Stimulated activated CD4-positive, alpha-beta T cell treated with anti-CD3 and anti-CD28 coated beads, TNF-alpha, amount 100 ng/mL, for 4 hours (primary cell): Measurements from ENCODE around the gene SRRM4.
"Not testable (repeated sequence)": the region's sequence is repeated elsewhere in the genome, so short reads cannot be mapped to it uniquely, and the experiment has no call there.

Experiments used
- DNase-seq, 3 experiments: peaks; one replicate each; pipeline ENCODE4 v3.0.0-alpha.2; 2020; ENCODE audit warnings: low read depth in 3 of 3

SRRM4 gene

DNA sequence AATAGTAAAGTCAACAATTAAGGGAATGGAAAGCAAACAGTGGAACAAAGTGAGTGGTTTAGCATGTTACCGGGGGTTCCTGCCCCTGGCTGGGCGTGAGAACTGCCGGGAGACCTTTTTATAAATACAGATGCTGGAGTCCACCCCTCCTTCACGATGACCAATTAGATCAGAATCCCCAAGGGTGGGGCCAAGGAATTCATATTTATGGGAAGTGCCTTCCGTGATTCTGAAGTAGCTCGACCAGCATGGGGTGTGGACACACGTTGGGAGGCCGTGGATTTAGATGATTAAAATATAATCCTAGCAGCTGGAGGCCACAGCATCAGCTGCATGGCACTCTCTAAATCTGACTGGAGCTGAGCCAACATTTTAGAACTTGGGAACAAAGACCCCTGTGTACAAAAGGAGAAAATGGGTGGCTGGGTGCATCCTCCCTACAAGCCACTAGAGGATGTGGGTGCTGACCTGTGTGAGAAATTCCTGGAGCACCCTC, 87.9 kb downstream of the SRRM4 start:
- no peak for DNase-seq

DNA sequence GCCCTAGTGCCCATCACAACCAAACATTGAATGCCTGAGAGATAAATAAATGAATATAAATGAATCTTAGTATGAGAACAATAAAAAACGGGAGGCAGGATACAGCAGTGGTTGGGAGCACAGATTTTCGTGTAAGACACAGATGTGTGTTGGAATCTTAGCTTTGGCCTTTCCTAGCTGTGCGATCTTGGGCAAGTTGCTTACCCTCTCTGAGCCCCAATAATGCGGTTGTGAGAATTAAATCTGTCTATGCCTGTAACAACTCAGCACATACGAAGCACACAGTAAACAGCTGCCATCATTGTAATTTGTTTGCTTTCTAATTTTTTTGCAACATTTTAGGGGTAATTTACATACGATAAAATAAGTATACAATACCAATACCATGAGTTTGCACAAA, 89.8 kb downstream of the SRRM4 start:
- no peak for DNase-seq

DNA sequence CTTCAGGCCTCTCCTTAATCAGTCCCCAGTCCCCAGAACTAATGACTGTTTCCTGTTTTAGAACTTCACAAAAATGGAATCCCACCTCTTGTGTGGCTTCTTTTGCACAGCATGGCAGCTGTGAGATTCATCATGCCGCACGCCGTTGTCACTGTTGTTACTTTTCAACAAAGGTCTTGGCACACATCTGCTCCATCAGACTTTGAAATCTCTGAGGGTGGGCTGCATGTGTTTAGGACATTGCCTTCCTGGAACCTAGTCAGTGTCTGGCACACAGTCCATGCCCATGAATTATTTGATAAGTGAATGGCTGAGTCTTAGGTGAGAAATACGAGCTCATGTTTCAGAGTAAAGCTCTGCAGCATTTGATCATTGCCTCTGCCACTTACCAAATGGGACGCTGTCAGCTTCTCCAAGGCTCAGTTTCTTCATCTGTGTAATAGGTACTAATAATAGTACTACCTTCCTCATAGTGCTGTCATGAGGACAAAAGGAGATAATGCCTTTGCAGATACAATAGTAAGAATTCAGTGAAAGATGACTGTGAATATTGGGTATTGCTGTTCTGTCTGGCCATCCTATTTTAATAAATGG, 90.4 kb downstream of the SRRM4 start:
- no peak for DNase-seq

DNA sequence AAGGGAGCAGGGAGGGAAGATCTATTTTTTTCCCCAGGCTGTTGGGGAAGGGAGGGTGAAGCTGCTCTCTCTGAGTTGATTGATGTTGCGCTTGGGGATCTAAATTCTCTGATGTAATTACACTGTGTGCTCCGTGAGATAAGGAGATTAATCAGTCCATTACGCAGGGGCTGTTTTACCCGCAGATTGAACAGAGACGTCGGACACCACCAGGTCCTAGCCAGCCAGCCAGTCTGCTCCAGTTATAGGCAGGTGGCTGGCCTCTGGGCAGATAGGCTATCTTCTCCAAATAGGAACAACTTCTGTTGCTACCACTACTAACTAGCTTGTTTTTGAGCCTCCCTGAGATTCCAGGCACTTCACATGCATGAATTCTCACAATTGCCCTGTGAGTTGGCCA, 91.1 kb downstream of the SRRM4 start:
- no peak for DNase-seq

DNA sequence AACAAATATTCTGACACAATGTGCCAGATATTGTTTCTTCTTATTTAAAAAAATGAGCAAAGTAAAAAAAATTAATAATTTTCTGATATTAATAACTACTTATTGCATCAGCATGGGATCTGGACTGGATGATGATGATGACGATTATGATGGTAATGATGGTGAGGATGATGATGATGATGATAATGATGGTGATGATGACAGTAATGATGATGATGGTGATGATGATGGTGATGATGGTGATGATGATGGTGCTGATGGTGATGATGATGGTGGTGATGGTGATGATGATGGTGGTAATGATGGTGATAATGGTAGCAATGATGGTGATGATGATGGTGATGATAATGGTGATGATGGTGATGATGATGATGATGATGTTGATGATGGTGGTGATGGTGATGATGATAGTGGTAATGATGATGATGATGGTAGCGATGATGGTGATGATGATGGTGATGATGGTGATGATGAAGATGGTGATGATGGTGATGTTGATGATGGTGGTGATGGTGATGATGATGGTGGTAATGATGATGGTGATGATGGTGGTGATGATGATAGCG, 94.0 kb downstream of the SRRM4 start:
- DNase-seq = no peak

DNA sequence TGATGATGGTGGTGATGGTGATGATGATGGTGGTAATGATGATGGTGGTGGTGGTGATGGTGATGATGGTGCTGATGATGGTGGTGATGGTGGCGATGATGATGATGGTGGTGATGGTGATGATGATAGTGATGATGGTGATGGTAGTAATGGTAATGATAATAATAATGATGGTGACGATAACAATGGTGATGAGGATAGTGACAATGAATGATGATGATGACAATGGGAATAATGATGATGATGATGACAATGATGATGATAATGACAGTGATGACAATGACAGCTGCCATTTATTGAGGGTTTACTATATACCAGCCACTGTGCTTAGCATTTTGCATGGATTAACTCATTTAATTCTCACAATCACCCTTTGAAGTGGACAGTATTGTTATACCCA, 94.6 kb downstream of the SRRM4 start:
- DNase-seq = no peak

DNA sequence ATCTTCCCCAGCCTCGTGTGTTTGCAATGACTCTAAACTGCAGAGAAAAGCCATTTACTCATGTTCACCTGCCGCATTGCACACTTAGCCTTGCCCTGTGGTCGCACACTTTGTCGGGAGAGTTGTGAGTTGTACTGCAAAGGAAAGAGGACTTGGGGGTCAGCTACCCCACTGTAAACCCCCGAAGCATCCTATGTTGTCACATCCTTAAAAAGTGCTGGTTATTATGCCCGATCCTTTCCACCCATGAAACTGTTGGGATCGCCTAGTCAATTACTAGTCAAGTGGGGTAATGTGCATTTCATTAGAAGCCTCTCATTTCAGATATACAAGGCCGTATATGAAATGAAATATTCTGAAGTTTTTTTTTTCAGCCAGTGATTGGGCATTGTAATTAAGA, 98.2 kb downstream of the SRRM4 start:
- DNase-seq = no peak

DNA sequence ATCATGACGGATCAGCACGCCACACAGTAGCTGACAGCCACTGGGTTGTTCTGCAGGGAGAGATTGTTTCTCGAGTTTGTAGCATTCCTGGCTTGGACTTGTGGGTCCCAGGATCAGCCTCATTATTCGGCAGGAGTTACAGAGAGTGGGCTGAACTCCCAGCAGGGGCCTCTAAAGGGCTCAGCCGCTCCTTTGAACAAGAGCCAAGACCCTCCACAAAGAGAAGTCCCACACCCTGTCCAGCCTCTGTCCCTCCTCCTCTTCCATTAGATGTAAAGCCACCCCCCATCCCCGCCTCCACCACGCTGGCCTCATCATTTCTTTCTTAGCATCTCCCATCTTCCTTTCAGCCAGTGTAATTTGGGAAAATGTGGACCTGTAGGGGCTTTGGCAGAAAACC, 100.7 kb downstream of the SRRM4 start:
- DNase-seq = no peak

DNA sequence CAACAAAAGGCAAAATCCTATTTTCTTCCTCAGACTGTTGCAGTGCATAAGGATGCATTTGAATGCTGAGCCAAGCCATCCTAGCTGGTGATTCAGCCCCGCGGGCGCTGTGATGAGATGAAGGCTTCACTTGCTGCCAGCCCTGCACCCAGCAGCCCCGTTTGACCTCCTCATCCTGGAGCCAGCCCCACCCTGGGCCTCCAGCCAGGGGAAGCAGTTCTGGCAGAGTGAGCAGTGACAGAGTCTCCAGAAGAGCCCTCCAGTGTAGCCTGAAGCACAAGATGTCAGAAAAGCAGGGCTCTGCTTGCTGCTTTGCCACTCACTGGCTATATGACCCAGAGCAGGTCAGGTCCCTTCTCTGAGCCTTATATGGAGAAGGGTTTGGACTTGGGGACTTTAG, 101.2 kb downstream of the SRRM4 start:
- no peak for DNase-seq

DNA sequence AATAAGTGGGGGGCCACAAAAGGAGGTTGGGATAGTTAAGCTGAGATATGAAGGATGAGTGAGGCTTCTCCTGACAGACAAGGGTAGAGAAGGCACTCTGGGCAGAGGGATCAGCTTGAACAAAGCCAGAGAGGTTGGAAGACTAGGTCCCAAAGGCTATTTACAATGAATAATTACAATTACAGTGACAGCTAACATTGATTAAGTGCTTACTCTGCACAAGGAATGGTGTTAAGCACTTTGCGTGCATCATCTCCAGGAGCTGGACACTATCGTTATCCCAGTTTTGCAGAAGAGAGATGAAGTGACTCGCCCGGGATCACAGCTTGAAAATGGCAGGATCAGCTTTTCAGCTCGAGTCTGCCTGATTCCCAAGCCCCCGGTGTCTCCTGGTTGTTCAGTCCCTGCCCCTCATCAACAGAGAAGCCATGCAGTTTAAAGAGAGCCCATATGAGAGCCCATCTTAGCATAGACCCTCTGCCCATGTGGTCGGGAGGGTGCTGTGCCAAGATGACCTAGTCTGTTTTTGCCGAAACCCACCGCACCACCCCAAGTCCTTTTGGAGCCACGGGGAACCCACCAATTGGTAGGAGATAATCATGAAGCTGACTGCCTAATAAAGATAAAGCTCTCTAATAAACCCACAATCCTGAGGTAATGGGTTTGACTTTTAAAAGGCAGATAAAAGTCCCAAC, 107.5 kb downstream of the SRRM4 start:
- no peak for DNase-seq

DNA sequence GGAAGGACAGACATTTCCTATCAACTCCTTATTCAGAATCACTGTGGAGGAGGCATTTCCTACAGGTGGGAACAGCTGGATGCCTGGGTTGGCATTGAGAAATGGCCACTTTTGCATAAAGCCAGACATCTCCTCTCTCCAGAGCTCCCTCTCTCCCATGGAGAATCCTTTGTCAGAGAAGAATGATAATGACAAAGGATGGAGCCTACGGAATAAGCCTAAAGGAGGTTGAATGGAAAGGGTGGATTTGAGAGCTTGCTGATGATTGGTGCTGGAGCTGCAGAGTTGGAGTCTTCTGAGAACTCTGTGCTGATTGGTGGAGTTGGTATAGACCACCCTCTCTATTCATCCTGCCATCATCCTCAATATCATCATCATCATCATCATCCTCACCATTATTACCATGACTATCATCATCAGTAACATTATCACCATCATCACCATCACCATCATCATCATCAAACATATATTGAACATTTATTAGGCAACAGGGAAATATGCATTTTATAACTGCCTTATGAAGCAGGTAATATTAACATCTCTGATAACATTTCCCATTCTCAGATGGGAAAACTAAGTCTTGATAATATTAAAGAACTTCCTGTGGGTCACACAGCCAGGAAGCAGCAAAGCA, 108.2 kb downstream of the SRRM4 start:
- DNase-seq = no peak

DNA sequence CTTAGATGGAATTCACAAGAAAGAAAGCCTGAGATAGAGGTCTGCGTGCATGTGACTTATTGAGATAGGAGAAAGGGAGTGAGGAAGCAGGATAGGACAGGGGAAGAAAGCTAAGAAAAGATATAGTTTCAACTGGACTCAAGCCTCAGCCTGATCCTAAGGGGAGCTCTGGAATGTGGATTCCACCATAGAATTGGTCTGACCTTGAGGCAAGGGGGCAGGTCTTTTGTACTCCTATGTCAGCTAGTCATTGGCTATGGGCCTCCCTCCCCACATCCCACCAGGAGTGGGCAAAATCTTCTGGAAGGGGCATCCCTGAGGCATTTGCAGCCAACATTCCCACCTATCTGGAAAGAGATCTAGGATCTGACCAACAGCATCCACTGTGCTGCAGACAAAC, 108.9 kb downstream of the SRRM4 start:
- DNase-seq = no peak

DNA sequence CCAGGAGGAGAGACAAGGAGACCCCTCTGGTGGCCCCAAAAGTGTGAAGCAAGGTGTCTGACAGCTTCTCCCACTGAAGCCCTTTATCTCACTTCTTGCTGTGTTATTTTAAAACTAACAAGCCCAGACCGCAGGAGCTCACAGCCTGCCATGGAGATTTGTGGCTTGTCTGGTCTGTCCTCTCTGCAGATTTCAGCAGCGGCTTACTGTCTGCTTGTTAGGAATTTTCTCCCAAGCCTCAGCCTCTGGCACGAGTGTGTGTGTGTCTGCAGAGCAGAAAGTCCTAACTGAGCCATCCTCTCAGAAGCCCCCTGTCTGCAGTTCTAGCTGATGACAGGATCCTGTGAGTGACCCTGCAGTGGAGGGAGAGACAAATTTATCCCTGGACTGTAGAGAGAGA, 109.5 kb downstream of the SRRM4 start:
- no peak for DNase-seq

DNA sequence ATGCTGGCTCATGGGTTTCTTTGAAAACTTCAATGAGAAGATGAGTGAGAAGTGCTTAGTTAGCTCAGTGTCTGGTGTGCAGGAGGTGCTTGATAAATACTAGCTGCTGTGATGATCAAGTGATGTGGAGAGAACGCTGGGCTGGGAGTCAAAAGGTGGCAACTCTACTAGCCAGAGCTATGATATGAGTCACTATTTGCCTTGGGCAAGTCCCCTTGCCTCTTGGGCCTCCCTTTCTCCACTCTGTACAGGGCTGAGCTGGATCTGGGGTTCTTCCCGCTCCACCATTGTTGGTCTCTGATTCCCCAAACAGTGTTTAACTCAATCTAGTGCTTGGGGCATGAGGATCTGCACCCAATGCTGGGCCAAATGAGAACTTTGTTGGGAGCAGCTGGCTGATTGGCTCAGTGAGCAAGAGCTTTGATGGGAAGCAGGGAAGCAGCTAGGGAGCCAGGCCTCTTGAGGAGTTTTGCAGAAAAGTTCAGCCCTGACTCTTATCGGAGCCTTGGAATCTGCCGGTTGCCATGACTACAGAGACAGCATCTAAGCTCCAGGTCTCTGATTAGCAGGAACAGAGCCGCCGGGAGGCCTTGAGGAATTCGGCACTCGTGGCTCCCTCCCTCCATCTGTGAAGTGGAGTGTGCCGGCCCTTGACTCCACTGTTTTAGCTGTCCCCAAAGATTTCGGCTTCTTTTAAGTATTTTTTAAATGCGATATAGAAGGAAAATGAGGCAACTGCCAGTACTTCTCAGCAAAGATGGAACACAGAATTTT, 115.3 kb downstream of the SRRM4 start:
- DNase-seq = no peak

DNA sequence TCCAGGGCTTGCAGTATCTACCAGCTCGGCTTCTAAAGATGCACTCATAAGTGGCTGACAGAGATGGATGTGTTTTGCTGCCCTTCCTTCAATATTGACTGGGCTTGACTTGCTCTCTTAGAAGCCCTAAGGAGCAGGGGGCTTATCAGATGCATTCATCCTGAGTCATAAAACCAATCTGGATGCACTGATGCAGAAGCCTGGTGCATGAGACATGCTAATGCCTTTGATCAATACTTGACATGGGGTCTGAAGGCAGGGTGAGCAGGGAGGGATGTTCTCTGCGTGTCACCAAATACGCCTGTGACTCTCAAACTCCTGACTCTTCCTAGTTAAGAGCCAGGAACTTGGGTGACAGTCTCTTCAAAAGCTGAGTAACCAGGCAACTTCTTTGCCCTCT, 119.6 kb downstream of the SRRM4 start:
- DNase-seq = no peak

DNA sequence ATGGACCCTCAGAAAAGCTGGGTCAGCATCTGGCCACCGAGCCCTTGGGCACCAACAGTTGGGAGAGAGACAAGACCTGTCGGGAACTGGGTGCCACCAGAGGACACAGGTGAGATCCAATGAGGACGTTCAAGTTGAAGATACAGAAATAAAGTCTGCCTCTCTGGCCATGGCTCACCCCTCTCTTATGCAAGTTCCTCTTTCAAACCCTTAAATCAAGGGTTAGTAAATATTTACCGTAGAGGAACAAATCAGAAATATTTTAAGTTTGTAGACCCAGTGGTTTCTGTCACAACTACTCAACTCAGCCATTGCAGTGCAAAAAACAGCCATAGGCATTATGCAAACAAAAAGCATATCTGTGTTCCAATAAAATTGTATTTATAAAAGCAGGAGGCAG, 120.9 kb downstream of the SRRM4 start:
- no peak for DNase-seq

DNA sequence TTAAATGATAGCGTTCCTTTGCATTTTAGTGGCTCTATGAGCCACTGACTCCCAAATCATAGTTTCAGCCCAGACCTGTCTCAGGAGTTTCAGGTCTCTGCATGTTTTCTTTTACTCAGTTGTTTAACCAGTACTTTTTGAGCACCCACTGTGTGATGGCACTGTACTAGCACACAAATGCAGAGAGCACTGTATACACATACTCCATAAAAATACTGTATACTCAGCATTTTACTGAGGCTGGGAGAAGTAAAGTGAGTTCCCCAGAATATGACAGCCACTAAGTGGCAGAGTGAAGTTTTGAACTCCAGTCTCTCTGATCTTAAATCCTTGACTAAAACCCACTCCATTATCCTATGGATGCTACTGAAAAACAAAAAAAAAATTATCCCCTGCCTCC, 121.4 kb downstream of the SRRM4 start:
- DNase-seq = no peak

DNA sequence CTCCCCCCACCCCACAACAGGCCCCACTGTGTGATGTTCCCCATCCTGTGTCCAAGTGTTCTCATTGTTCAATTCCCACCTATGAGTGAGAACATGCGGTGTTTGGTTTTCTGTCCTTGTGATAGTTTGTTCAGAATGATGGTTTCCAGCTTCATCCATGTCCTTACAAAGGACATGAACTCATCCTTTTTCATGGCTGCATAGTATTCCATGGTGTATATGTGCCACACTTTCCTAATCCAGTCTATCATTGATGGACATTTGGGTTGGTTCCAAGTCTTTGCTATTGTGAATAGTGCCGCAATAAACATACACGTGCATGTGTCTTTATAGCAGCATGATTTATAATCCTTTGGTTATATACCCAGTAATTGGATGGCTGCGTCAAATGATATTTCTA, 123.6 kb downstream of the SRRM4 start:
- DNase-seq = not testable (repeated sequence)

DNA sequence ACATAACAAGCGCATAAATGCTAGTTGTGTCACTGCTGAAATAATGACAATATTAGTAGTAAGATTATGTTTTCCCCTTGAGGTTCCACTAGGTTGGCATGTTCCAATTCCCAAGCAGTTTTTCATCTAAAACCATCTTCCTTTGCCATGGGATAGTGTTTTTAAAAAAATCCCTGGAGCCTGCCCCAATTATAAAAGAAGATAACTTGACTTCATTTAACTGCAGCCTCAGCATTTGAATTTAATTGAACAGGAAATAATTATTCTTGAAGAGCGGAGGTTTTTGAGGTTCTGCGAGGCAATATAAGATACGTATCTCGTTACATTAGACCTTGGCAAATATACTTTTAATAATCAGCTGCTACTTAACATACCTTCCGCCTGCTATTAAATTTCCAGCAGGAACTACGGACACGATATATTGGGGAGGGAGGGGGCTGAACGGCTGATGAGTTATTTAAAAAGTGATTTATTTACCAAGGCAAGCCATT, 132.2 kb downstream of the SRRM4 start:
- DNase-seq = no peak

DNA sequence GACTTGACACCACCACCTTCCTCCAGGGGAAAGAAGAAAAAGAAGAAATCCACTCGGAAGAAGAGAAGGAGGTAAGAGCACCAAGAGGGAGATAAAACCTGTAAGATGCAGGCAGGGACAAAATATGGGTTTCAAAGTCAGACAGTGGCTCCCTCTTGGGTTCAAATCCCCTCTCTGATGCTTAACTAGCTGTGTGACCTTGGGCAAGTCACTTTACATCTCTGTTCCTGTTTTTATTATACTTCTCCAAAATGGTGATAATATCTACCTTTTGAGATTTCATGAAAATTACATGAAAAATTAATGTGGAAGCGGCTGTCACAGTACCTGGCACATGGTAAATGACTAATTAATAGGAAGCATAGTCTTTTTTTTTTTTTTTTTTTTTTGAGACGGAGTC, 133.0 kb downstream of the SRRM4 start:
- no peak for DNase-seq

DNA sequence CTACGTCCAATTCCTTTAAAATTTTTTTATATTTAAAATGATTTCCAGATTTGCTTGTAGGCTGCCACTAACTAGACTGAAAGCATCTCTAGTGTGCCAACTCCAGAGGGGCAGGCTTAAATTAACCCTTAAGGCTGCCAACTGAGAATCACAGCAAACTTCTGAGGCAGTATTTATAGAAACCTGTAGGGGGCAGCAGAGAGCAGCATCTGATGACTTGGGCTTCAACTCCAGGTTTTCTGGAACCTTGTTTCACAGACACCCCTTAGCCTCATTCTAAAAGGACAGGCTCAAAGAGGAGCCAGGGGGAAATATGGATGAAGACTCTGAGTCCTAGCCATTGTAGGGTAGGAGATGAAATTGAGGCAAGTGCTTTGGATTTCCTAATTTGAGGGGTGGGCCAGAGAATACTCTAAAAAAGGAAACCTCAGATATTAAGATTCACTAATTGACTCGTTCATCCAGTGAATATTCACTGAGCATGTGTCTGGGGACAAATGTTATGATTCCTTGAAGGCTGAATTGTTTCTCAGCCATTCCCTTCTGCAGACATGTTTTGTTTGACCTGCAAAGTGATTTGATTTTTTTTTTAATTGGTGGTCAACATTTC, 134.1 kb downstream of the SRRM4 start:
- DNase-seq = no peak

DNA sequence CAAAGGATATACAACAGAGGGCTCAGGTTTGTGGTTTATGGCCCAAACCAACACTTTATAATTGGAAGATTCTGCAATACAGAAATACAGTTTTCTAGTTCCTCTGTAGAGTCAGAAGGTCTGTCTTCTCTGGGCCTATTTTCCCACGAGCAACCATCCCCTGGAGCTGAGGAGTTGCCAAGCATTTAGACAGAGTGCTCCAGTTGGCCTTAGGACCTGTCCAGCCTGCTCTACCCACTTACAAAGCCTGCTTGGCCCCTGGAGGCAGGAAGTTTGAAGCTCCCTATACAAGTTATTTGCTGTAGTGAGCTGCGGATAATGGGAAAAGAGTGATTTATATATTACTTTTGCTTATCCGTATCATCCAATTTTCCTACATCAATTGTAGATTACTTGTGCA, 136.6 kb downstream of the SRRM4 start:
- DNase-seq = no peak
